ENCODE data around the gene RGL2. TPM values are rescaled to one million over a fixed set of nuclear protein-coding genes. Genes with fewer than 3 reads are reported as not detected.

The RGL2 gene
- total and polyA plus RNA-seq, 2 of the 4 experiments (the other 2 are of a cell fraction): 4.1 to 26.9 TPM

DNA sequence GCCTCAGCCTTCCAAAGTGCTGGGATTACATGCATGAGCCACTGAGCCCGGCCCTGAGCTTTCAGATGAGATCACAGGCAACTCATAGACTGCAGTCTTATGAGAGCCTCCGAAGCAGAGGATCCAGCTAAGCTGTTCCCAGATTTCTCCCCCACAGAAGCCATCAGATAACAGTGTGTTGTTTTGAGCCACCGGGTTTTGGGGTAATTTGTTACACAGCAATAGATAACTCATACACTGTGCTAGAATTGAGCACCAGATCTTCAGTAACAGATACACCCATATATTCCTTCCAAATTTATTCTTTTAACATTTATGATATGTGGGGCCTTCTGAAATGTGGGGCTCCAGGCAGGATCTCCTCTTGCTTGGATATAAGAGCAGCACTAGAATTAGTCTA, 37.8 kb upstream of the RGL2 start:
- H3K9me3 ChIP-seq (ENCODE audit: control insufficient read depth, insufficient read depth, low read length): no peaks in the 10 kb centered on the region
- no peak overlapping the region for H4K5ac ChIP-seq (ENCODE audit: low read depth, low read length)
- no peak overlapping the region for H2AK5ac ChIP-seq (ENCODE audit: low read depth, low read length)
- H3K18ac ChIP-seq (ENCODE audit: low read depth, low read length): no peak overlapping the region
- dilution Hi-C loops (cut with HindIII; ENCODE audit: low sequenced_read_pairs, unreplicated experiment): no loop called here
- WGBS, 2 experiments (ENCODE audit: extremely low coverage in 2 of 2, insufficient read length in 1 of 2): no CpG with 5 or more reads among the region's 3 CpGs
- intact Hi-C loops (cut with micrococcal nuclease): no loop called here
- TF ChIP-seq MXI1 (IDR thresholded peaks at IDR 0.05; ENCODE audit: borderline replicate concordance, low read depth, low read length) (no peak), RFX5 (IDR thresholded peaks at IDR 0.05; ENCODE audit: low read depth, low read length) (no peak), POLR2A (IDR thresholded peaks at IDR 0.05; ENCODE audit: low read depth, low read length) (no peak), MAFK (IDR thresholded peaks at IDR 0.05; ENCODE audit: low read depth, low read length) (no peak), NFE2L2 (IDR thresholded peaks at IDR 0.05; ENCODE audit: low read depth, low read length) (no peak), FOS (IDR thresholded peaks at IDR 0.05; ENCODE audit: low read depth, low read length) (no peak), CHD1 (IDR thresholded peaks at IDR 0.05; ENCODE audit: low read depth, low read length) (no peak), SMC3 (IDR thresholded peaks at IDR 0.05; ENCODE audit: low read depth, low read length) (no peak), MAZ (IDR thresholded peaks at IDR 0.05; ENCODE audit: borderline replicate concordance, low read depth, low read length) (no peak), BHLHE40 (IDR thresholded peaks at IDR 0.05; ENCODE audit: low read depth, low read length) (no peak), RAD21 (IDR thresholded peaks at IDR 0.05; ENCODE audit: low read length) (no peak), RCOR1 (IDR thresholded peaks at IDR 0.05; ENCODE audit: insufficient replicate concordance, low read length) (no peak), CEBPB (IDR thresholded peaks at IDR 0.05; ENCODE audit: low read depth, low read length) (no peak)
- TF ChIP-seq, protein P1, sequence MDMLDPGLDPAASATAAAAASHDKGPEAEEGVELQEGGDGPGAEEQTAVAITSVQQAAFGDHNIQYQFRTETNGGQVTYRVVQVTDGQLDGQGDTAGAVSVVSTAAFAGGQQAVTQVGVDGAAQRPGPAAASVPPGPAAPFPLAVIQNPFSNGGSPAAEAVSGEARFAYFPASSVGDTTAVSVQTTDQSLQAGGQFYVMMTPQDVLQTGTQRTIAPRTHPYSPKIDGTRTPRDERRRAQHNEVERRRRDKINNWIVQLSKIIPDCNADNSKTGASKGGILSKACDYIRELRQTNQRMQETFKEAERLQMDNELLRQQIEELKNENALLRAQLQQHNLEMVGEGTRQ (IDR thresholded peaks at IDR 0.05; ENCODE audit: low read depth, low read length): no peak
- TF ChIP-seq, protein P2, sequence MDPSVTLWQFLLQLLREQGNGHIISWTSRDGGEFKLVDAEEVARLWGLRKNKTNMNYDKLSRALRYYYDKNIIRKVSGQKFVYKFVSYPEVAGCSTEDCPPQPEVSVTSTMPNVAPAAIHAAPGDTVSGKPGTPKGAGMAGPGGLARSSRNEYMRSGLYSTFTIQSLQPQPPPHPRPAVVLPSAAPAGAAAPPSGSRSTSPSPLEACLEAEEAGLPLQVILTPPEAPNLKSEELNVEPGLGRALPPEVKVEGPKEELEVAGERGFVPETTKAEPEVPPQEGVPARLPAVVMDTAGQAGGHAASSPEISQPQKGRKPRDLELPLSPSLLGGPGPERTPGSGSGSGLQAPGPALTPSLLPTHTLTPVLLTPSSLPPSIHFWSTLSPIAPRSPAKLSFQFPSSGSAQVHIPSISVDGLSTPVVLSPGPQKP (IDR thresholded peaks at IDR 0.05; ENCODE audit: borderline replicate concordance, low read depth, low read length): no peak
- TF ChIP-seq, protein P3, sequence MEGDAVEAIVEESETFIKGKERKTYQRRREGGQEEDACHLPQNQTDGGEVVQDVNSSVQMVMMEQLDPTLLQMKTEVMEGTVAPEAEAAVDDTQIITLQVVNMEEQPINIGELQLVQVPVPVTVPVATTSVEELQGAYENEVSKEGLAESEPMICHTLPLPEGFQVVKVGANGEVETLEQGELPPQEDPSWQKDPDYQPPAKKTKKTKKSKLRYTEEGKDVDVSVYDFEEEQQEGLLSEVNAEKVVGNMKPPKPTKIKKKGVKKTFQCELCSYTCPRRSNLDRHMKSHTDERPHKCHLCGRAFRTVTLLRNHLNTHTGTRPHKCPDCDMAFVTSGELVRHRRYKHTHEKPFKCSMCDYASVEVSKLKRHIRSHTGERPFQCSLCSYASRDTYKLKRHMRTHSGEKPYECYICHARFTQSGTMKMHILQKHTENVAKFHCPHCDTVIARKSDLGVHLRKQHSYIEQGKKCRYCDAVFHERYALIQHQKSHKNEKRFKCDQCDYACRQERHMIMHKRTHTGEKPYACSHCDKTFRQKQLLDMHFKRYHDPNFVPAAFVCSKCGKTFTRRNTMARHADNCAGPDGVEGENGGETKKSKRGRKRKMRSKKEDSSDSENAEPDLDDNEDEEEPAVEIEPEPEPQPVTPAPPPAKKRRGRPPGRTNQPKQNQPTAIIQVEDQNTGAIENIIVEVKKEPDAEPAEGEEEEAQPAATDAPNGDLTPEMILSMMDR (conservative IDR thresholded peaks at IDR 0.05; ENCODE audit: low read depth, low read length): no peak
- H3K27ac ChIP-seq (ENCODE audit: insufficient read depth, low read length): no peak overlapping the region
- H4K91ac ChIP-seq (ENCODE audit: insufficient read depth, low read depth, low read length): no peak overlapping the region
- H4K20me1 ChIP-seq (ENCODE audit: insufficient read depth, low read length): no peaks in the 10 kb centered on the region
- DNase-seq: no peak
- H3K56ac ChIP-seq (ENCODE audit: extremely low read depth, insufficient read depth, low read length): no peak overlapping the region
- H3K4me3 ChIP-seq (ENCODE audit: insufficient read depth, low read depth, low read length): no peak overlapping the region
- H3K14ac ChIP-seq (replicated peaks; ENCODE audit: low read depth, low read length): no peak overlapping the region
- H3K9me1 ChIP-seq (ENCODE audit: insufficient read depth, low read length): no peaks in the 10 kb centered on the region
- CTCF ChIA-PET: interaction anchor here (1.0 kb wide), 1 partner anchor 54 kb away, joined by 3 read pairs; no protein-coding TSS in a partner anchor
- peaks cover 3% of the 10 kb centered on the region for H3K27me3 ChIP-seq (ENCODE audit: control insufficient read depth, insufficient read depth, low read length)
- no peaks in the 10 kb centered on the region for H3K79me1 ChIP-seq (ENCODE audit: low read depth in 1 of 2, low read length in 2 of 2)
- no peak overlapping the region for H2BK5ac ChIP-seq (ENCODE audit: low read depth, low read length, poor library complexity, severe bottlenecking)
- H3K23ac ChIP-seq (ENCODE audit: low read depth, low read length): no peak overlapping the region
- H3K4me2 ChIP-seq (ENCODE audit: low read depth, low read length): no peak overlapping the region
- no peaks in the 10 kb centered on the region for H3K36me3 ChIP-seq (ENCODE audit: control insufficient read depth, insufficient read depth, low read length)
- H2AFZ ChIP-seq (replicated peaks; ENCODE audit: low read length, poor library complexity): no peak overlapping the region
- H2BK20ac ChIP-seq (ENCODE audit: low read depth, low read length): no peak overlapping the region
- H2BK15ac ChIP-seq (ENCODE audit: low read depth, low read length): no peak overlapping the region
- in situ Hi-C loops (cut with MboI; ENCODE audit: low sequenced_read_pairs): no loop called here
- H3K4ac ChIP-seq (ENCODE audit: low read depth, low read length): no peak overlapping the region
- no peak overlapping the region for H4K8ac ChIP-seq (ENCODE audit: low read depth in 2 of 2, low read length in 2 of 2)
- no peak overlapping the region for H2BK120ac ChIP-seq (ENCODE audit: low read depth, low read length)
- BruUV-seq (replicated peaks): no TSS peak
- no peaks in the 10 kb centered on the region for H3K4me1 ChIP-seq (ENCODE audit: control insufficient read depth, insufficient read depth, low read length)
- no peak for ATAC-seq (ENCODE audit: low read depth)
- no peak overlapping the region for H2AK9ac ChIP-seq (replicated peaks; ENCODE audit: low read depth, low read length, poor library complexity)
- H3K9ac ChIP-seq (ENCODE audit: low read depth, low read length): no peak overlapping the region
- POLR2A ChIA-PET (ENCODE audit: unreplicated experiment): no interaction called here

Measured in IMR-90 (cell line).